ENCODE results near the gene CDHR5. TPM values are rescaled to one million over a fixed set of nuclear protein-coding genes. Genes with fewer than 3 reads are reported as not detected.

The CDHR5 gene
- total and polyA plus RNA-seq, 2 donors (not counting 1 experiment from before 2014, with no cell fraction given) = not detected

DNA sequence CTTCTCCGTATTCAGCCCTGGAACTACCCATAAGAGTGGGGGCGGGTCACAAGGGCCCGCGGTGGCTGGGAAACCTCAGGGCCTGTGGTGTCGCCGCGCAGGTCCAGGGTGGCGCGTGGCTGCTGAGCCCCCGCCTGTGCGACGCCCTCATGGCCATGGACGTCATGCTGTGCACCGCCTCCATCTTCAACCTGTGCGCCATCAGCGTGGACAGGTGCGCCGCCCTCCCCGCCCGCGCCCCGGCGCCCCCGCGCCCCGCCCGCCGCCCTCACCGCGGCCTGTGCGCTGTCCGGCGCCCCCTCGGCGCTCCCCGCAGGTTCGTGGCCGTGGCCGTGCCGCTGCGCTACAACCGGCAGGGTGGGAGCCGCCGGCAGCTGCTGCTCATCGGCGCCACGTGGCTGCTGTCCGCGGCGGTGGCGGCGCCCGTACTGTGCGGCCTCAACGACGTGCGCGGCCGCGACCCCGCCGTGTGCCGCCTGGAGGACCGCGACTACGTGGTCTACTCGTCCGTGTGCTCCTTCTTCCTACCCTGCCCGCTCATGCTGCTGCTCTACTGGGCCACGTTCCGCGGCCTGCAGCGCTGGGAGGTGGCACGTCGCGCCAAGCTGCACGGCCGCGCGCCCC lies 14.7 kb upstream of the CDHR5 start:
- H2AFZ ChIP-seq (ENCODE audit: low read length) = no peak overlapping the region
- DNase-seq (ENCODE audit: low read depth in 2 of 2) = no peak
- peaks cover 5% of the 10 kb centered on the region for H3K27me3 ChIP-seq (ENCODE audit: control insufficient read depth, insufficient read depth, low read length)
- no peak overlapping the region for H3K27ac ChIP-seq (ENCODE audit: insufficient read depth, low read length)
- TF ChIP-seq, protein P1, sequence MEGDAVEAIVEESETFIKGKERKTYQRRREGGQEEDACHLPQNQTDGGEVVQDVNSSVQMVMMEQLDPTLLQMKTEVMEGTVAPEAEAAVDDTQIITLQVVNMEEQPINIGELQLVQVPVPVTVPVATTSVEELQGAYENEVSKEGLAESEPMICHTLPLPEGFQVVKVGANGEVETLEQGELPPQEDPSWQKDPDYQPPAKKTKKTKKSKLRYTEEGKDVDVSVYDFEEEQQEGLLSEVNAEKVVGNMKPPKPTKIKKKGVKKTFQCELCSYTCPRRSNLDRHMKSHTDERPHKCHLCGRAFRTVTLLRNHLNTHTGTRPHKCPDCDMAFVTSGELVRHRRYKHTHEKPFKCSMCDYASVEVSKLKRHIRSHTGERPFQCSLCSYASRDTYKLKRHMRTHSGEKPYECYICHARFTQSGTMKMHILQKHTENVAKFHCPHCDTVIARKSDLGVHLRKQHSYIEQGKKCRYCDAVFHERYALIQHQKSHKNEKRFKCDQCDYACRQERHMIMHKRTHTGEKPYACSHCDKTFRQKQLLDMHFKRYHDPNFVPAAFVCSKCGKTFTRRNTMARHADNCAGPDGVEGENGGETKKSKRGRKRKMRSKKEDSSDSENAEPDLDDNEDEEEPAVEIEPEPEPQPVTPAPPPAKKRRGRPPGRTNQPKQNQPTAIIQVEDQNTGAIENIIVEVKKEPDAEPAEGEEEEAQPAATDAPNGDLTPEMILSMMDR (conservative IDR thresholded peaks at IDR 0.05 in 1 of 2, IDR thresholded peaks at IDR 0.05 in 1 of 2; ENCODE audit: low read depth in 1 of 2, low read length in 2 of 2) = no peak
- no peak for TF ChIP-seq EZH2 (IDR thresholded peaks at IDR 0.05; ENCODE audit: low read length, missing control alignments)
- H3K36me3 ChIP-seq (ENCODE audit: control insufficient read depth, insufficient read depth, low read length) = peaks cover 8% of the 10 kb centered on the region
- no peaks in the 10 kb centered on the region for H3K4me1 ChIP-seq (ENCODE audit: control insufficient read depth, extremely low read depth, insufficient read depth, low read length)
- H4K20me1 ChIP-seq (ENCODE audit: control insufficient read depth, extremely low read depth, insufficient read depth, low read length) = no peaks in the 10 kb centered on the region
- H3K9ac ChIP-seq (ENCODE audit: insufficient read depth, low read length) = no peak overlapping the region
- H3K9me3 ChIP-seq (ENCODE audit: control insufficient read depth, insufficient read depth, low read depth, low read length) = no peaks in the 10 kb centered on the region
- no peak overlapping the region for H3K4me3 ChIP-seq (replicated peaks in 1 of 4; ENCODE audit: control extremely low read depth in 1 of 4, insufficient read depth in 1 of 4, low read depth in 3 of 4, low read length in 4 of 4)
- no peaks in the 10 kb centered on the region for H3K79me2 ChIP-seq (ENCODE audit: control insufficient read depth, insufficient read depth, low read length)
- H3K4me2 ChIP-seq (ENCODE audit: extremely low read depth, insufficient read depth, low read length) = no peak overlapping the region

DNA sequence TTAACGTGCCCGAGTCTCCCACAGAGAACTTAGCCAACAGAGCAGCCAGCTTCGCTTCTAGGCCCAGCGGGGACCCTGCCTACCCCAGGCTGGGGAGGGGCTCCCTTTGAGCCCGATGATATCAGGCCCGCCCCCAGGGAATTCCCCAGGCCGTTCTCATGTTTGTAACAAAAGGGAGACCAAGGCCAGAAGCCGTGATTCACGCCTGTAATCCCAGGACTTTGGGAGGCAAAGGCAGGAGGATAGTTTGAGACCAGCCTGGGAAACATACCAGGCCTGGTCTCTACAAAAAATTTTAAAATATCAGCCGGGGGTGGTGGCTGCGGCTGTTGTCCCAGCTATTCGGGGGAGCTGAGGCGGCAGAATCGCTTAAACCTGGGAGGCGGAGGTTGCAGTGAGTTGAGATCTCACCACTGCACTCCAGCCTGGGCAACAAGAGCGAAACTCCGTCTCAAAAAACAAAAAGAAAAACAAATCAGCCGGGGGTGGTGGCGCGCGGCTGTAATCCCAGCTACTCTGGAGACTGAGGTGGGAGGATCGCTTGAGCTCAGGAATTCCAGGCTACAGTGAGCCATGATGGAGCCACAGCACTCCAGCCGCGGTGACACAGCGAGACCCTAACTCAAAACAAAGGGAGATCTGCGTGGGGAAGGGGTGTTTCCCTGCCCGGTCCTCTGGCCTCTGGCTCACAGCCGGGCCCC lies 14.0 kb upstream of the CDHR5 start:
- H3K9me3 ChIP-seq (ENCODE audit: control insufficient read depth, insufficient read depth, low read depth, low read length) = no peaks in the 10 kb centered on the region

More for the DNA sequence above, 14.0 kb upstream of the CDHR5 start:
- DNase-seq (ENCODE audit: low read depth in 2 of 2) = peak in 1 of 2 donors; percentile 15
- peaks cover 6% of the 10 kb centered on the region for H3K36me3 ChIP-seq (ENCODE audit: control insufficient read depth, insufficient read depth, low read length)
- no peak for TF ChIP-seq EZH2 (IDR thresholded peaks at IDR 0.05; ENCODE audit: low read length, missing control alignments)
- TF ChIP-seq, protein P1 (conservative IDR thresholded peaks at IDR 0.05 in 1 of 2, IDR thresholded peaks at IDR 0.05 in 1 of 2; ENCODE audit: low read depth in 1 of 2, low read length in 2 of 2) = no peak
- no peaks in the 10 kb centered on the region for H3K79me2 ChIP-seq (ENCODE audit: control insufficient read depth, insufficient read depth, low read length)
- no peak overlapping the region for H3K4me2 ChIP-seq (ENCODE audit: extremely low read depth, insufficient read depth, low read length)
- no peak overlapping the region for H3K4me3 ChIP-seq (replicated peaks in 1 of 4; ENCODE audit: control extremely low read depth in 1 of 4, insufficient read depth in 1 of 4, low read depth in 3 of 4, low read length in 4 of 4)
- H3K27ac ChIP-seq (ENCODE audit: insufficient read depth, low read length) = no peak overlapping the region
- H3K9ac ChIP-seq (ENCODE audit: insufficient read depth, low read length) = no peak overlapping the region
- no peaks in the 10 kb centered on the region for H3K4me1 ChIP-seq (ENCODE audit: control insufficient read depth, extremely low read depth, insufficient read depth, low read length)
- no peak overlapping the region for H2AFZ ChIP-seq (ENCODE audit: low read length)
- no peaks in the 10 kb centered on the region for H4K20me1 ChIP-seq (ENCODE audit: control insufficient read depth, extremely low read depth, insufficient read depth, low read length)
- peaks cover 5% of the 10 kb centered on the region for H3K27me3 ChIP-seq (ENCODE audit: control insufficient read depth, insufficient read depth, low read length)

All from fibroblast of lung (primary cell).